Subcutaneous adipose tissue (tissue), 4 donors: ENCODE measurements around the gene SCIN. TPM values are rescaled to one million over a fixed set of nuclear protein-coding genes. Genes with fewer than 3 reads are reported as not detected.

ENCODE experiments used
- total RNA-seq, 4 donors: library from RNA; depleted of rRNA; stranded (reverse); fragments of >200 nt; gene quantifications; one replicate each; pipeline ENCODE4 v1.1.0, GENCODE V29; 2016
- TF ChIP-seq, protein P1 (sequence below): fragments of 450-650 bp; IDR thresholded peaks from one replicate; pipeline ENCODE4 v1.5.1; 2016; ENCODE audit warnings: low read depth, mild to moderate bottlenecking, control low read depth, antibody characterized with exemption, moderate library complexity

SCIN gene
- total RNA-seq, 4 donors from 2014 or later = 0.94 to 11.9 (median 3.2) TPM

DNA sequence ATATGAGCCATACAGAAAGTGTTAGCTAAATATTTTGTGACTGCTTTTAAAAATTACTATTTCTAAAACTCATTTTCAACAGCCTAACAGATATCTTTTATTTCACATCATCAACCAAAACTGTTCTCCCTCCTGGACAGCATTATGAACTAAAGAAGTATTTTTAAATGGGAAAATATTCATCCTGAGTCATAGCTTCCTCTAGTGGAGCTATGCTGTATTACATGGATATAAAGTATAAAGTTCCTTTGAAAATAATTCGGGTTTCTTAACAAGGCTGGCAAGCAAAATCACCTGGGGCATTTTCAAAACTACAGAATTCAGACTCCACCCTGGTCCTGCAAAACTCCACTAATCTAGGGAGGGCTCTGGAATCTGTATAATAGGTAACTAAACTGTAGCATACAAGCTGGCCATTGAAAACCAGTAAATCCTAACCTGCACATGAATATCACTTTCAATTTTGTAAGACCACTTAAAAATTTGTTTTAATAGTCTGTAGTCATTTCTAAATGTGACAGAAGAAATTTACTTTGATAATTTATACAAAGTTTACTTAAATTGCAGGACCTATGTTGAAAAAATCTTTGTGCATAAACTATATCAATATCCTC, 53.5 kb downstream of the SCIN start:
- TF ChIP-seq, protein P1, sequence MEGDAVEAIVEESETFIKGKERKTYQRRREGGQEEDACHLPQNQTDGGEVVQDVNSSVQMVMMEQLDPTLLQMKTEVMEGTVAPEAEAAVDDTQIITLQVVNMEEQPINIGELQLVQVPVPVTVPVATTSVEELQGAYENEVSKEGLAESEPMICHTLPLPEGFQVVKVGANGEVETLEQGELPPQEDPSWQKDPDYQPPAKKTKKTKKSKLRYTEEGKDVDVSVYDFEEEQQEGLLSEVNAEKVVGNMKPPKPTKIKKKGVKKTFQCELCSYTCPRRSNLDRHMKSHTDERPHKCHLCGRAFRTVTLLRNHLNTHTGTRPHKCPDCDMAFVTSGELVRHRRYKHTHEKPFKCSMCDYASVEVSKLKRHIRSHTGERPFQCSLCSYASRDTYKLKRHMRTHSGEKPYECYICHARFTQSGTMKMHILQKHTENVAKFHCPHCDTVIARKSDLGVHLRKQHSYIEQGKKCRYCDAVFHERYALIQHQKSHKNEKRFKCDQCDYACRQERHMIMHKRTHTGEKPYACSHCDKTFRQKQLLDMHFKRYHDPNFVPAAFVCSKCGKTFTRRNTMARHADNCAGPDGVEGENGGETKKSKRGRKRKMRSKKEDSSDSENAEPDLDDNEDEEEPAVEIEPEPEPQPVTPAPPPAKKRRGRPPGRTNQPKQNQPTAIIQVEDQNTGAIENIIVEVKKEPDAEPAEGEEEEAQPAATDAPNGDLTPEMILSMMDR = no peak

DNA sequence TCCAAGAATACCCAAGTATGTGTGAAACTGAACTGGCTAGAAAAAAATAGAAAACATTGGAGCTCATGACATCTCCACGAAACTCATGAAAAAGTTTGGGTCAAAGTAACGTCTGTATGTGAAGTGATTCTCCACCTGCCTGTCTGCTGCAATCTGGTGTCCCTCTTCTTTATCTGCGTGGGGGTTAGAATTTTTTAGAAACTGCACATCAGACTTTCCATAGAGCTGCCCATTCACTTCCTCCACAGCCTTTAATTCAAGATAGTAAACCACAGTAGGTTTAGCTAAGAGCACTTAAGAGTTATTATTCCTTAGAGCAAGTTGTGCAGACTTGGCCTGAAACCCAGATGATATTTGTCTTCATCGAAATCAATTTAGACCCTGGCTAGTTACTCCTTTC, 55.3 kb downstream of the SCIN start:
- TF ChIP-seq, protein P1 = no peak

DNA sequence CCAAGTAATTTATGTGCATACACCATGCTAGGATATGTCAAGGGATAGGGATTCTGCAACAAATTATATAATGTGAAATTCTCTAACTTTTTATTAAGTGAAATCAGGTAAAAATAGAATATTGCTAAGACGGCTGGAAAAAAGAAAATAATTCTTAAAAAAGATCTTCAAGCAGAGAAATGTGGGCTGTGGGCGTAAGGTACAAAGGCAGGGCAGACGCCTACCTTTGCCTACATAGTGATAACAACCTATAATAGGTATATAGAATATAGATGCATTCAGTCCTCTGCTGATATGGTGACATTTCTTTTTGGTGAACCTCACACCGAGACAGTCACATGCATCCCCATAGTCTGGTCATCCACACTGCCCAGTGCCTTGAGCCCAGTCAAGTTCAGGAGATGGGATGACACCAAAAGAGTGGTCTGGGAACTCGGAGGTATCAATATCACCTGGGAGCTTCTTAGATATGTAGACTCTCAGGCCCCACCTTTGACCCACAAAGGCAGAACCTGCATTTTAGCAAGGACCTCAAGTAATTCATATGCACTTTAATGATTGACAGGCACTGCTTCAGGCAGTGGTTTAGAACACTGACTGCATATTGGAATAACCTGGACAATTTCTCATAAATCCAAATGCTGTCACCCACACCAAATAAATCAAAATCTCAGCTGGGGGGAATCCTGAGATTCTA, 59.4 kb downstream of the SCIN start:
- TF ChIP-seq, protein P1 = no peak

DNA sequence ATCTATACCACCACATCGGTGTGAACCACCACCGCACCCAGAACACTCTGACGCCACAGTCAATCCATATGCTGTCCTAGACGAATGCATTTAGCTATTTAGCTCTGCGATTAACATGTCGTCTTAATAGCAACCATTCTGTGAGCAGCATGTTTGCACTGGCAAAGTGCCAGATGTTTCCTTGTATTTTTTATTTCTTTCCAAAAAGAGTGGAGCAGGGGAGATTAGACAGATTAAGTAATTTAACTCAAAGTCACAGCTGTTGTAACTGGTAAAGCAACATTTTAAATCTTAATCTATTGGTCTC, 59.9 kb downstream of the SCIN start:
- TF ChIP-seq, protein P1 = no peak

DNA sequence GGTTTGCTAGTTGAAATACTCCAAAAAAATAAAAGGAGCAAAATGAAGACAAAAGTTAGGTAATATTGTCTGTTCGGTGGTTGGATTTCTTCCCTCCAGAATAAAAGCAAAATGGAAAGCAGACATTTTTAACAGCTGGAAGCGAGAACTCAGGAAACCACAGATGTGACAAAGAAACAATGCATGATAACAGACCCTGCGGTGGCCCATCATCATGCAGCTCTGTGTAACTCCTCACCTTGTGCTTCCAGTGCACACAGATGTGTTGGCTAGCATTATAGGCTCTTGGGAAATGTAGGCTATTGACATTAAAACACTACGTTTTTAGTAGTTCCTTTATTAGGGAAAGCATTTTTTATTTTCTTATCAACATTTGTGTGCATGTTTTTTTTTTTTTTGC, 63.1 kb downstream of the SCIN start:
- TF ChIP-seq, protein P1 = no peak

DNA sequence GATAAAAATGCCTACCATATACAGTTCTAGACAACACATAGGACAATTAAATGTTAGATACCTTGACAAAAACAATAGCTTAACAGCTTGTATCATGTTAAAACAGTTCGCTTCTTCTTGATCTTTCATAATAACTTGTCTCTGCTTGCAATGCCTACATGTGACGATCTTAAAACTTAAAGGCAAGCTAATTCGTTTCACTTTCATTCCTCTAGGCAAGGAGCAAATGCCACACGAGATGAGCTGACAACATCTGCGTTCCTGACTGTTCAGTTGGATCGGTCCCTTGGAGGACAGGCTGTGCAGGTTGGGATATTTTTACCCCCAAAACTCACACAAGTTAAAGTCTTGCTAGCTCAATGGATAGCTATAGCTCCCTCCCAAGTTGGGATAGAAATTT, 65.3 kb downstream of the SCIN start:
- TF ChIP-seq, protein P1 = no peak

DNA sequence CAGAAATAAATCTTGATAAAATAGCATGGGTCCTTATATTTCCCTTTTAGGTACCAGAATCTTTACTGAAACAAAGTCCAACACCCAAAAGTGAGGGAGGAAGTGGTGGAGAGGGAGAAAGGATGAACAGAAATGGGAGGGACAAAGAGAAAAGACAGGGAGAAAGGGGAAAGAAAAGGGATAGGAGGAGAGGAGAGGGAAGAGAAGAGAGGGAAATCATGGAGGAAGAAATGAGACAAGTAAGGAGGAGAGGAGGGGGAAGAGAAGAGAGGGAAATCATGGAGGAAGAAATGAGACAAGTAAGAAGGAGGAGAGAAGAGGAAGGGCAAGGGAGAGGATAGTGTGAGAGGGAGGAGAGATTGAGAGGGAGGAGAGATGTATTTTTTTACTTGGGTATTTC, 66.8 kb downstream of the SCIN start:
- TF ChIP-seq, protein P1 = no peak
